ENCODE data around the gene CYP11A1. TPM values are rescaled to one million over a fixed set of nuclear protein-coding genes. Genes with fewer than 3 reads are reported as not detected.
"Not testable (repeated sequence)": the region's sequence is repeated elsewhere in the genome, so short reads cannot be mapped to it uniquely, and the experiment has no call there.

The CYP11A1 gene
- polyA plus RNA-seq, 1 donor: 1.0 TPM

DNA sequence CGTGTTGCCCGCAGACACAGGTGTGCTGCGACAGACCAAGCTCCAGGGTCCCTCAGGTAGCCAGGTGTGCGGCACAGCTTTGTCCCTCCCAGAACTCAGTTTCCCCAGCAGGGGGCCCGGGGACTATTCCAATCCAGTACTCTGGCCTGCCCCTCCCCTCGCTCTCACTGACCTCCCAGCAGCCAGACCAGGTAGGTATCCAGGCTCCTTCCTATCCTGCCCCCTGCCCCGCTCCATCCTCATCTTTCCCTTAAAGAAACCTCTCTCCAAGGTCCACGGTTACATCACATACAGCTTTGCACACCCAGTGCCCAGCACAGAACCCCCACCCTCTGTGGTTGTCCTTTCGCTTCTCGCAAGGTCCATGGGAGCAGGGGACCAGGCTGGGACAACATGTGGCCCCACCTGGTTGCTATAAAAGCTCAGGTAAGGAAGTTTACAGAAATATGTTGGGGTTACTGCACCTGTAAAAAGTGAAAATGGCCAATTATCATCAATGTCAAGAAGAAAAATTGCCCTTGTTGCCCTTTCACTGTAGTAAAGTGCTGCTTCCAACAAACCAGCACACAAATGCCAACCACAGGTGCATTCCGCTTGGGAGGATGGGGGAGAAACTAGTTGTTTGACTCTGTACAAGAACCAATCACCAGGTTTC lies 7.3 kb upstream of the CYP11A1 start:
- DNase-seq (ENCODE audit: low read depth): no peak

DNA sequence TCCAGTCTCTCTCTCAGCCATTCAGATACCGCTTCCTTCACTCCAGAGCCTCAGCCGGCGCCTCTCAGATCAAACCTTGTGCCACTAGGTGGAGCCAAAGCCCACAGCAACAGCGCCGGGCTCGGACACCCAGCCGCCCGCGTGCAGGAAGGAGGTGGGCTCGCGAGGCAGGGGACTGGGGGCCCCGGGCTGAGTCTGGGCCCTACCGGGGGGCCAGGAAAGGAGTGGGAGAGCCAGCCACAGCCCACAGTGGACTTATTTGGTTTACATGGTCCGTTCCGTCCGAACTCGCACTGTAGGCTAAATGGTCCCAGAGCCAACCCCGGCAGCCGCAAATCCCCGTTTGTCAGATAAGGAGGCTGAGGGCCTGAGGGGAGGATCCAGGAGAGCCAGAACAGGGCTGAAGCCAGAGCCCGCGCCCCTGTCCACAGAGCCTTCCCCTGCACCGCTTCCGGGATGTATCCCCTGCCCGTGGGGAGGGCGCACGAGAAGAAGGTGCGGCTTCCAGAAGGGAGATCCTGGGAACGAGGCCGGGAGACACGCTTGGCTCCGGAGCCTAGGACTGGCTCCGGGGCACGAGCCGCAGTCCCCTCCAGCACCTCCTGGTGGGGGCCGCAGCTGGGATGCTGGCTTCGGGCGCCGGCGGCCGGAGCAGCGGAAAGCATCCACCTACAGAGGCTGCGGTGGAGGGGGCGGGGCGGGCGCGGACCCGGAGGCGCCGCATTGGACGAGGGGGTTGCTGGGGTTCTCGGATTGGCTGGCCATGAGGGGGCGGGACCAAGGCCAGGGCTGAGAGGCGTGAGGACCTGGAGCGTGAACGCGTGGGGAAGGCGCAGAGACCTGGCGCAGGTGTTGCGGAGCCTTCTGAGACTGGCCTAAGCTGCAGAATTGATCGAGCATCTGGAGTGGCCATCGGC lies 6.5 kb upstream of the CYP11A1 start:
- DNase-seq (ENCODE audit: low read depth): peak; percentile 61

DNA sequence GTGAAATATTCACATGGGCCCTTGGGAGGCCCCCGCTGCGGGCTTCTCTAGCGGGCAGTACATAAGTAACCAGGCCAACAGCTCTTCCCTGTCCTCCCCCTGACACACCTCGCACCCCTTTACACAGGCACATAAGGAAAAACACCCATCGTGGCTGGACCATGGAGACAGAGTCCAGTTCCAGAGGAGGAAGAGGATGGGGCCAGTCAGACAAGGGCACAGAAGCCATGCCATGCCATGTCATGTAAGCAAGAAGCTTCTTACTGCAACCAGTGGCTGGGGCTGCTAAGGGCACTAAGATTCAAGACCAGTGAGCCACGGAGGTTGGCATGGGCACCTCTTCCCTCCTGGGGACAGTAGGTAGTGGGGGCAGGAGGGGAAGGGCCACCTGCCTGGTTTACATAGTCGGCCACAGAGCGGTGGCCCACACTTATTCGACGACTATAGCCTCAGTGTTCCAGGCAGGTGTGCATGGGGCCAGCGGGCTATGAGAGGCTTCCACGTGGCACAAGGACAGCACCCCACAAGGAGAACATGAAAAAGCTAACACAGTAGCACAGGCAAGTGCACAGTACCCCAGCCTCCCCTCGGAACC lies 5.7 kb upstream of the CYP11A1 start:
- no peak for DNase-seq (ENCODE audit: low read depth)

DNA sequence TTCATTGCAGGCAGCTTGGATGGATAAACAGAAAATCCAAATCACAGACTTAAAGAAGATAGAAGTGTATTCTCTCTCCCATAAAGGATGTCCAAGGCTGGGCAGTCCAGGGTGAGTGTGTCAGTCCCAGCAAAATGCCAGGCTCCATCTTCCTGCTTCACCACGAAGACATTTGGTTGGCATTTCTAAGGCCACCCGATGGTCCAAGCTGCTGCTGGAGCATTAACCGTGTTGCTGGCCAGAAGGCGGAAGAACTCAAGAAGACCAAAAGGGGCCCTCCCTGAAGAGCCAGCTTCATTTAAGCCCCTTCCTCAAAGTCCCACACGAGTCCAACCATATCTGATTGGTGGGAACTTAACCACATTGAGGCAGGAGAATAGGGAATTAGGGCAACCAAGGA lies 3.0 kb upstream of the CYP11A1 start:
- no peak for DNase-seq (ENCODE audit: low read depth)

GRCh38 chr15:74369756-74370155 lies 2.3 kb upstream of the CYP11A1 start:
- no peak for DNase-seq (ENCODE audit: low read depth)

- no peak for DNase-seq (ENCODE audit: low read depth)
Observed at GRCh38 chr15:74369084-74369745, 1.8 kb upstream of the CYP11A1 start.

- no peak for DNase-seq (ENCODE audit: low read depth)
Observed at GRCh38 chr15:74368121-74368520, 675 bp upstream of the CYP11A1 start.

DNA sequence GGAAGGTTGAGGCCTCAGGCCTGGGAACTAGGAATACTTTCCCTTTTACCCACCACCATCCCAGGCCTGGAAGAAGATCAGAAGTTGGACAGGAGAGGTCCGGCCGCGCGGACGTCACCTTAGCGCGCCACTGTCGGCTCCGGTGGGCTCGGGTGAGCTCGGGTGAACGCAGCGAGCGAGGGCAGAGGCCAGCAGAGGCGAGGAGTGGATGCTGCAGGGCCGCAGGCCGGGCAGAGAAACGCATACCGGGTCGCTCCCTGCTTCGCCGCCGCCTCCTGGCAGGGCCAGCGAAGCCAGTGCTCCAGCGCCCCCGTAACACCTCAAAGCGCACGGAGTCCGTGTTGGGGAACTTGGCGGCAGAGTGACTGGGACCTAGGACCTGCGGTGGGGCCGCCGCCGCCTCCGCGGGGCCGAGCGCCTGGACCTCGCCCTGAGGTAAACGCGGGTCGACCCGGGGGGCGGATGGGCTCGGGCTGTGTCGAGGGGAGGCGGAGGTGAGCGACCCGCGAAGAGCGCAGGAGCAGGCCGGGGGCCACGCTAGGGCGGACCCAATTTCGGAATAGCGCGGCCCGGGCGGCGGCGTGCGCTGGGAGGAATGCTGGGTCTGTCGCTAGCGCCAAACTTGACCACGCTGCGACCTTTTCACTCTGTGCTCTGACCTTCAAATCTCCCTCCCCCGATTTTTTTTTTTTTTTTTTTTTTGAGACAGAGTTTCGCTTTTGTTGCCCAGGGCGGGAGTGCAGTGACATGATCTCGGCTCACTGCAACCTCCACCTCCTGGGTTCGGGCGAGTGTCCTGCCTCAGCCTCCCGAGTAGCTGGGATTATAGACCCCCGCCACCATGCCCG lies 1.6 kb downstream of the CYP11A1 start:
- peak; percentile 48 for DNase-seq (ENCODE audit: low read depth)

GRCh38 chr15:74364936-74365597 lies 2.4 kb downstream of the CYP11A1 start:
- DNase-seq (ENCODE audit: low read depth): no peak

- no peak for DNase-seq (ENCODE audit: low read depth)
Observed at GRCh38 chr15:74362482-74362881, 5.0 kb downstream of the CYP11A1 start.

- DNase-seq (ENCODE audit: low read depth): not testable (repeated sequence)
Observed at GRCh38 chr15:74360855-74361254, 6.6 kb downstream of the CYP11A1 start.

GRCh38 chr15:74359376-74359775 lies 8.1 kb downstream of the CYP11A1 start:
- not testable (repeated sequence) for DNase-seq (ENCODE audit: low read depth)

DNA sequence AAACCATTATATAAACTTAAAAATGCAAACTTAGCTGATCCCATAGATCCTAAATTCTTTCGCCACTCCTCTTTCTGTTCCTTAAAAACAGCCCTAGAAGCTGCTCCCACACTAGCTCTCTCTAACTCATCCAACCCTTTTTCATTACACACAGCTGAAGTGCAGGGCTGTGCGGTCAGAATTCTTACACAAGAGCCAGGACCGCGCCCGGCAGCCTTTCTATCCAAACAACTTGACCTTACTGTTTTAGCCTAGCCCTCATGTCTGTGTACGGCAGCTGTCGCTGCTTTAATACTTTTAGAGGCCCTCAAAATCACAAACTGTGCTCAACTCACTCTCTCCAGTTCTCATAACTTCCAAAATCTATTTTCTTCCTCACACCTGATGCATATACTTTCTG lies 9.9 kb downstream of the CYP11A1 start:
- DNase-seq (ENCODE audit: low read depth): not testable (repeated sequence)

DNA sequence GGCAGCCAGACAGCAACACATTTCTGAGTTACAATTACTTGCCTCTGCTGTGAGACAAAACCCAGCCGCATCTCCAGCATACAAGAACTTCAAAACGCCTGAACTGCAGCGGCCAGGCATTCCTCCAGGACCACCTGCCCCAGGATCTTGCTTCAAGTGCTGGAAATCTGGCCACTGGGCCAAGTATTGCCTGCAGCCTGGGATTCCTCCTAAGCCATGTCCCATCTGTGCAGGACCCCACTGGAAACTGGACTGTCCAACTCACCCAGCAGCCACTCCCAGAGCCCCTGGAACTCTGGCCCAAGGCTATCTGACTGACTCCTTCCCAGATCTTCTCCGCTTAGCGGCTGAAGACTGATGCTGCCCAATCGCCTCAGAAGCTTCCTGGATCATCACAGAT lies 11.4 kb downstream of the CYP11A1 start:
- not testable (repeated sequence) for DNase-seq (ENCODE audit: low read depth)

DNA sequence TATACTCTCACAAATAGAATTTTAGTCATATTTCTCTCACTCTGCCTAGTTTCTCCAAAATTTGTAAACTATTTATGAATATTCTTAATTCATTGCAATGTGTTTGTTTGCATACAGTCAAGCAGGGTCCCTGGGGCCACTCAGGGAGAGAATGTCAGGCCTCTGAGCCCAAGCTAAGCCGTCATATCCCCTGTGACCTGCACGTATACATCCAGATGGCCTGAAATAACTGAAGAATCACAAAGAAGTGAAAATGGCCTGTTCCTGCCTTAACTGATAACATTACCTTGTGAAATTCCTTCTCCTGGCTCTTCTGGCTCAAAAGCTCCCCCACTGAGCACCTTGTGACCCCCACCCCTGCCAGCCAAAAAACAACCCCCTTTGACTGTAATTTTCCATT lies 13.5 kb downstream of the CYP11A1 start:
- not testable (repeated sequence) for DNase-seq (ENCODE audit: low read depth)

DNA sequence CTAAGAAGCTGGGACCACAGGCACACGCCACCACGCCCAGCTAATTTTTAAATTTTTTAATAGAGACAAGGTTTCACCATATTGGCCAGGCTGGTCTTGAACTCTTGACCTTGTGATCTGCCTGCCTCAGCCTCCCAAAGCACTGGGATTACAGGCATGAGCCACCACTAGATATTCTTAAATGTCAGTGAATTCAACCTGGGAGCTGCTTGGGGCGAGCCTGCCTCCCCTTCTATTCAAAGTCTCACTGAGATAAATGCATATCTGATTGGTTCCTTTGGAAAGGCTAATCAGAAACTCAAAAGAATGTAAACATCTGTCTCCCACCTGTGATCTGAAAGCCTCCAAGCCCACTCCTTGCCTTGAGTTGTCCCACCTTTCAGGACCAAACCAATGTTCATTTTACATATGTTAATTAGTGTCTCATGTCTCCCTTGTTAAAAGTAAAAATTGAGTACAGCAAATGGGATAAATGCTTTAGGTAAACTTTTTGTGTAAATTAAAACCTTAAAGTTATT lies 15.0 kb downstream of the CYP11A1 start:
- no peak for DNase-seq (ENCODE audit: low read depth)

- DNase-seq (ENCODE audit: low read depth): no peak
Observed at GRCh38 chr15:74351670-74352069, 15.8 kb downstream of the CYP11A1 start.

GRCh38 chr15:74350295-74351275 lies 16.9 kb downstream of the CYP11A1 start:
- DNase-seq (ENCODE audit: low read depth): no peak

DNA sequence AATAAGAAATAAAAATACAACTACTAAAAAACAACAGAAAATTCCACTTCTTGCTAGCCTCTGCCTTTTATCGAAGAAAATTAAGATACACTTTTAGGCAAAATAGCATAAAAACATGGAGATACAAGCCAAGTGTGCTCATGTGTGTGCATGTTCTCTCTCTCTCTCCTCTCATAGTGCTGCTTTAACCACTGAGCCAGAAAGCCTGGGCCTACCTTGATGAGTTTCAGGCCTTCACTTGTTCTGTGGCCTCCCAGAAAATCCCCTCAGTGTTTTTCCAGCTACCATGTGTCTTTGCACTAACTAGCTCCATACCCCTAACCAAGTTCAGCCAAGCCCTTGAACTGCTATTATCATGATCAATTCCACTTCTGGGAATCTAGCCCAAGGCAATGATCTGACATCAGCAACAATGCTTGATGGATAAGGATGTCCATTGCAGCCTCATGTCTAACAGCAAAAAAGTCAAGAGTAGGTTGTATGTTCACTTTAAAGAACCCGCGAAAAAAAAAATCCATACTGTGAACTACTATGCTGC lies 18.1 kb downstream of the CYP11A1 start:
- DNase-seq (ENCODE audit: low read depth): no peak
